OCI-LY1 (cell line): ENCODE data around the gene SLC25A44.

Experiments used
- H2AFZ ChIP-seq: fragments of 200-600 bp; sonication (generic), shearing (Covaris generic); 2 replicates; pipeline ENCODE4 v1.6.0; 2014; ENCODE audit warnings: antibody characterized with exemption, mild to moderate bottlenecking, low read length
- H3F3A ChIP-seq: fragments of 200-600 bp; sonication (generic), shearing (Covaris generic); 2 replicates; pipeline ENCODE4 v1.6.0; 2014; ENCODE audit warnings: mild to moderate bottlenecking, antibody characterized with exemption, low read length, moderate library complexity; ENCODE audit not compliant: insufficient read depth
- H3K27ac ChIP-seq: fragments of 200-600 bp; sonication (generic); 2 replicates; pipeline ENCODE4 v1.5.1; 2014; ENCODE audit warnings: low read length, mixed run types, mild to moderate bottlenecking, low read depth; ENCODE audit not compliant: poor library complexity, severe bottlenecking
- H3K27me3 ChIP-seq: fragments of 200-600 bp; sonication (generic); 2 replicates; pipeline ENCODE4 v1.6.0; 2014; ENCODE audit warnings: antibody characterized with exemption, mild to moderate bottlenecking, low read length, moderate library complexity; ENCODE audit not compliant: insufficient read depth
- H3K36me3 ChIP-seq: fragments of 200-600 bp; sonication (generic); 2 replicates; pipeline ENCODE4 v1.6.1; 2014; ENCODE audit warnings: mild to moderate bottlenecking, antibody characterized with exemption, low read length, moderate library complexity, mixed read lengths; ENCODE audit not compliant: insufficient read depth
- H3K4me1 ChIP-seq: fragments of 200-600 bp; sonication (generic); 2 replicates; pipeline ENCODE4 v1.5.1; 2014; ENCODE audit warnings: mild to moderate bottlenecking, low read length, moderate library complexity; ENCODE audit not compliant: insufficient read depth, severe bottlenecking
- H3K4me2 ChIP-seq: fragments of 200-600 bp; sonication (generic), shearing (Covaris generic); 2 replicates; pipeline ENCODE4 v1.6.1; 2014; ENCODE audit warnings: low read length
- H3K4me3 ChIP-seq: fragments of 200-600 bp; sonication (generic); 2 replicates; pipeline ENCODE4 v1.5.1; 2014; ENCODE audit warnings: low read length, low read depth, mild to moderate bottlenecking, mixed read lengths; ENCODE audit not compliant: poor library complexity, severe bottlenecking
- H3K79me2 ChIP-seq: fragments of 200-600 bp; shearing (Covaris generic); 2 replicates; pipeline ENCODE4 v1.6.1; 2016; ENCODE audit warnings: mixed run types, low read length, mixed read lengths; ENCODE audit not compliant: insufficient read depth
- H3K9ac ChIP-seq: fragments of 200-600 bp; sonication (generic), shearing (Covaris generic); 2 replicates; pipeline ENCODE4 v1.6.1; 2014; ENCODE audit warnings: mild to moderate bottlenecking, low read length, mixed read lengths
- H3K9me2 ChIP-seq: fragments of 200-600 bp; sonication (generic), shearing (Covaris generic); 2 replicates; pipeline ENCODE4 v1.6.1; 2014; ENCODE audit warnings: low read depth, mild to moderate bottlenecking, low read length, mixed read lengths
- H3K9me3 ChIP-seq: fragments of 200-600 bp; shearing (Covaris generic); 2 replicates; pipeline ENCODE4 v1.6.1; 2014; ENCODE audit warnings: low read length, mixed read lengths
- H4K20me1 ChIP-seq: fragments of 200-600 bp; sonication (generic), shearing (Covaris generic); 2 replicates; pipeline ENCODE4 v1.6.0; 2016; ENCODE audit warnings: mild to moderate bottlenecking, low read length; ENCODE audit not compliant: insufficient read depth
- EZH2 ChIP-seq: fragments of 200-600 bp; sonication (generic), shearing (Covaris generic); IDR thresholded peaks from 2 replicates; pipeline ENCODE4 v1.8.0; 2017; ENCODE audit warnings: borderline replicate concordance, mixed run types, mild to moderate bottlenecking, antibody characterized with exemption, low read length, moderate library complexity, mixed read lengths
- TF ChIP-seq, protein P1 (sequence below): fragments of 200-600 bp; sonication (generic), shearing (Covaris generic); IDR thresholded peaks from 2 replicates; pipeline ENCODE4 v1.5.1; 2017; ENCODE audit warnings: mild to moderate bottlenecking, antibody characterized with exemption, low read length, moderate library complexity, mixed read lengths

The SLC25A44 gene

DNA sequence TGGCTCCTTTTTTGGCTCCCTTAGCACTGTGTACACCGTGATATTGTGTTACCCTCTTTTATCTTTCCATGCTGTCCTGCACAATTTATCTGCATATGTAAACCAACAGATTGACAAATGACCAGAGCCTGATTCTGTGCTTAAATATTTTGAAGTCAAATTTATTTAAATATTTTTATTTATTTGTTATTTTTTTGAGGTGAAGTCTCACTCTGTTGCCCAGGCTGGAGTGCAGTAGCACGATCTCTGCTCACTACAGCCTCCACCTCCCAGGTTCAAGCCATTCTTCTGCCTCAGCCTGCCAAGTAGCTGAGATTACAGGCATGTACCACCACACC is 31.7 kb downstream of the SLC25A44 start:
- Histone ChIP-seq H2AFZ (no peak overlapping the region), H4K20me1 (no peaks in the 10 kb centered on the region), H3K27me3 (no peaks in the 10 kb centered on the region), H3K27ac (no peak overlapping the region), H3K4me1 (no peaks in the 10 kb centered on the region), H3F3A (no peaks in the 10 kb centered on the region), H3K9ac (no peak overlapping the region), H3K4me3 (no peak overlapping the region), H3K79me2 (no peaks in the 10 kb centered on the region), H3K9me3 (no peaks in the 10 kb centered on the region), H3K36me3 (peaks cover 31% of the 10 kb centered on the region; the same call in 1 of the 2 replicates), H3K4me2 (no peak overlapping the region), H3K9me2 (no peaks in the 10 kb centered on the region)
- TF ChIP-seq EZH2 = no peak
- TF ChIP-seq, protein P1, sequence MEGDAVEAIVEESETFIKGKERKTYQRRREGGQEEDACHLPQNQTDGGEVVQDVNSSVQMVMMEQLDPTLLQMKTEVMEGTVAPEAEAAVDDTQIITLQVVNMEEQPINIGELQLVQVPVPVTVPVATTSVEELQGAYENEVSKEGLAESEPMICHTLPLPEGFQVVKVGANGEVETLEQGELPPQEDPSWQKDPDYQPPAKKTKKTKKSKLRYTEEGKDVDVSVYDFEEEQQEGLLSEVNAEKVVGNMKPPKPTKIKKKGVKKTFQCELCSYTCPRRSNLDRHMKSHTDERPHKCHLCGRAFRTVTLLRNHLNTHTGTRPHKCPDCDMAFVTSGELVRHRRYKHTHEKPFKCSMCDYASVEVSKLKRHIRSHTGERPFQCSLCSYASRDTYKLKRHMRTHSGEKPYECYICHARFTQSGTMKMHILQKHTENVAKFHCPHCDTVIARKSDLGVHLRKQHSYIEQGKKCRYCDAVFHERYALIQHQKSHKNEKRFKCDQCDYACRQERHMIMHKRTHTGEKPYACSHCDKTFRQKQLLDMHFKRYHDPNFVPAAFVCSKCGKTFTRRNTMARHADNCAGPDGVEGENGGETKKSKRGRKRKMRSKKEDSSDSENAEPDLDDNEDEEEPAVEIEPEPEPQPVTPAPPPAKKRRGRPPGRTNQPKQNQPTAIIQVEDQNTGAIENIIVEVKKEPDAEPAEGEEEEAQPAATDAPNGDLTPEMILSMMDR = no peak

DNA sequence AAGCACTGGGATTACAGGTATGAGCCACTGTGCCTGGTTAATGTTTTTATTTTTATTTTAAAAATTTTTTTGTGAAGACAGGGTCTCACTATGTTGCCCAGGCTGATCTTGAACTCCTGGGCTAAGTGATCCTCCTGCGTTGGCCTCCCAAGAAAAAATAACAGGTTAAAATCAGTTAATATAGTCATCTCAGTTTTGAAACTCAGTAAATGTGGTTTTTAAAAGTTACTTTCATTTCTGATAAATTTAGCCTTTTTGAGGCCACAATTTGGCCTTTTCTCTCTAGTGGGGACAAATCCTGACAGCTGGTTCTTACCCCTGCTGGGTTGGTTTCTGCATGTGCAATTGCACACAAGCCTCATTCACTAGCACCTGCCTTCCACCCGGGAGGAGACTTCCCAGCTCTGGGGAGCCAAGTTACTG is 32.2 kb downstream of the SLC25A44 start:
- no peak overlapping the region for H3K4me3 ChIP-seq

DNA sequence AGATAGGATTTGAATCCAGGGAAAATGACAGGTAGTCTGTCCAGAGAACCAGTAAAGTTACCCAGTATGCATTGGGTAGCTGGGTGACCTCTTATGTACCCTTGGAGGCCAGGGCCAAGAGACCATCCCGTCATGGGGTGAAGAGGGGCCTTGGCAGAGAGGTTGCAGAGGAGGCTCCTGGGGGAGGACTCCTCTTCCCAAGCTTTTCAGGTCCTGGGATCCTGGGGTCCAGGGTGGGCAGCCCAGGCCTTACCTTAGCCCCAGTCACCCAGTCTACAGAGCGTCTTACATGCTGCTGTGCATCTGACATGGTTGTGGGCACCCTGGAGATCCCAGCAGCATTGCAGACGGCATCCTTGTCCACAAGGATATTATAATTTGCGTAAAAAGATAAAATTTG is 32.9 kb downstream of the SLC25A44 start:
- H3K9me2 ChIP-seq = no peaks in the 10 kb centered on the region
- TF ChIP-seq, protein P1 = no peak
- no peak for TF ChIP-seq EZH2
- H3K9ac ChIP-seq = no peak overlapping the region
- no peaks in the 10 kb centered on the region for H4K20me1 ChIP-seq
- no peaks in the 10 kb centered on the region for H3F3A ChIP-seq
- peaks cover 21% of the 10 kb centered on the region; the same call in 1 of the 2 replicates for H3K36me3 ChIP-seq
- H3K27ac ChIP-seq = no peak overlapping the region
- no peaks in the 10 kb centered on the region for H3K9me3 ChIP-seq
- no peak overlapping the region for H3K4me2 ChIP-seq
- H2AFZ ChIP-seq = no peak overlapping the region
- H3K4me1 ChIP-seq = peaks cover 1% of the 10 kb centered on the region
- H3K27me3 ChIP-seq = no peaks in the 10 kb centered on the region
- no peaks in the 10 kb centered on the region for H3K79me2 ChIP-seq
- no peak overlapping the region for H3K4me3 ChIP-seq

More for the DNA sequence above, 32.2 kb downstream of the SLC25A44 start:
- Histone ChIP-seq H3K79me2 (no peaks in the 10 kb centered on the region), H3F3A (no peaks in the 10 kb centered on the region), H3K27ac (no peak overlapping the region), H3K4me2 (no peak overlapping the region), H2AFZ (no peak overlapping the region), H3K9me2 (no peaks in the 10 kb centered on the region), H3K36me3 (peaks cover 28% of the 10 kb centered on the region; the same call in 1 of the 2 replicates), H3K27me3 (no peaks in the 10 kb centered on the region), H3K9ac (no peak overlapping the region), H3K4me1 (no peaks in the 10 kb centered on the region), H3K9me3 (no peaks in the 10 kb centered on the region), H4K20me1 (no peaks in the 10 kb centered on the region)
- TF ChIP-seq, protein P1 = no peak
- TF ChIP-seq EZH2 = no peak
